ENCODE measurements around the gene LDLRAD2.

LDLRAD2 gene

DNA sequence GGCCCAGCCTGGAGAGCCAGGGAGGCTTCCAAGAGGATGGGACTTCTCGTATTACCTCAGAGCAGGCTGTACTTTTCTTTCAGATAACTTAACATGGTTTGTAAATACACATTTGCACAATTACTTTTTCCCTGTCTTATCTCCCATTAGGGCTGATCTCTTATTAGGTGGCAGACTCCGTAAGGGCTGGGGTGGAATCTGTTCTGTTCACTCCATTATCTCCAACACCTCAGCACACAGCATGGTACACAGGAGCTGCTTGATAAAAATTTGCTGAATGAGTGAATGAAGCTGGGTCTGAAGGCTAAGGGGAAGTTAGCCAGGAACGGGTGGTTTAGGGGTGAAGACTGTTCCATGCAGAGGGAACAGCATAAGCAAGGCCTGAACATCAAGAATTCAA, 48.9 kb downstream of the LDLRAD2 start:
- DNase-seq (ENCODE audit: low read depth), result no peak

DNA sequence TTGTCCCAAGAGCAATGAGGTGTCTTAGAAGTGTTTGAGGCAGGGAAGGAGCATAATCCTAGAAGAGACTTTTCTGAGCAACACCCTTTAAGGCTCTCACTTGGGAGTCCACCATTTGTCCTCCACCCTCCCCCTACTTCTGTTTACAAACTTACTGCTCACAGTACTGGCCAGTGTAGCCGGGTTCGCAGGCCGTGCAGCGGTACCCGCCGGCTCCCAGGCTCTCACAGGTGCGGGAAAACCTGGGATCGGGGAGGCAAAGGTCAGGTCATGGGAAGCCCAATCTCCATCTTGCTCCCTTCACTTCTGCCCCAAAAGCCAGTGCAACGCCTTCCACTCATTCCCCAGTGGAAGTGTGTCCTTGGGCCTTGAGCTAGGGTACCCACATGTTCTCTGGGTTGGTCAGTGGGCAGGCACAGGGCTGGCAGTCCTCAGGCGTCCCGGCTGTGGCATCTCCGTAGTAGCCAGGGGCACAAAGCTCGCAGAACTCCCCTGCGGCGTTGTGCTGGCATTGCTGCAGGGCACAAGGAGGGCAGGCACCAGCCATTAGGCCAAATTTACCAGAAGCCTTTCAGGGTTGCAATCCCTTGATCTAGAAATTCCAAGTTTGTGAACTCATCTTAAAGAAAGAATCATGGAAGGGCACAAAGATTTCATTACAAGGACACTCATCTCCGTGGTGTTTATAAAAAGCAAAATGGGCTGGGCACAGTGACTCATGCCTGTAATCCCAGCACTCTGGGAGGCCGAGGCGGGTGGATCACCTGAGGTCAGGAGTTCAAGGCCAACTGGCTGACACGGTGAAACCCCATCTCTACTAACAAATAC, 49.8 kb downstream of the LDLRAD2 start:
- DNase-seq (ENCODE audit: low read depth), result peak; percentile 74

DNA sequence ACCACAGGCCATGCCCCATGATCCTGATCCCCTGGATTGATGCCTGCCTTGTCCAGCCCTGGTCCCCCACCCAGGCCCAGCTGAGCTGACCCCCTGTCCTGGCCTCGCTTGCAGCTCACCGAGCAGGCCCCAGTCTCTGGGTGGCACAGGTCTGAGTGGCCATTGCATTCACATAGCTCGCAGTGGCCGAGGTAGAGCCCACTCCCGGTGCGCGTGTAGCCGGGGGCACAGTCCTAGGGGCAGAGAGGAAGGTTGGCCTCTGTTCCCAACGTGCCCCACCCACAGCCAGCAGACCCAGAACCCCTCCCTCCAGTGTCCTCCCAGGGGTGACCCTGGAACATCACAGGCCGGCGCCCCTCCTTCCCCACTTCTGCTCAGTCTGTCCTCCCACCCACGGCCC, 51.9 kb downstream of the LDLRAD2 start:
- DNase-seq (ENCODE audit: low read depth), result no peak

DNA sequence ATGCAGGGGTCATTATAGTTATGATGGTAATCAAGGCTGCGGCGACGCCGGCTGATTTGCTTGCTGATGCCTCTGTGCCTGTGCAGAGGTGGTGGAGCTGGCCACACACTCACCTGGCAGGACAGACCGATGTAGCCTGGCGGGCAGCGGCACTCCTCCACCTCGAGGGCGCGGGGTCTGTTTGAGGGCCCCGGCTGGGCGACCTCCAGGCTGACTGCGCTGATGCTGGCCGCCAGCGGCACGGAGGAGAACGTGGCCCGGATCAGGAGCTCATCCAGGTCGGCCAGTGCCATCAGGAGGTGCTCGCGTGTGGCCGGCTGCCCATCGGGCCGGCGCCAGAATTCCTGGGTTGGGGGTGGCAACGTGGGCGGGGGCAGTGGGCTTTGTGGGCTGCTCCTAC, 52.7 kb downstream of the LDLRAD2 start:
- DNase-seq (ENCODE audit: low read depth), result no peak

DNA sequence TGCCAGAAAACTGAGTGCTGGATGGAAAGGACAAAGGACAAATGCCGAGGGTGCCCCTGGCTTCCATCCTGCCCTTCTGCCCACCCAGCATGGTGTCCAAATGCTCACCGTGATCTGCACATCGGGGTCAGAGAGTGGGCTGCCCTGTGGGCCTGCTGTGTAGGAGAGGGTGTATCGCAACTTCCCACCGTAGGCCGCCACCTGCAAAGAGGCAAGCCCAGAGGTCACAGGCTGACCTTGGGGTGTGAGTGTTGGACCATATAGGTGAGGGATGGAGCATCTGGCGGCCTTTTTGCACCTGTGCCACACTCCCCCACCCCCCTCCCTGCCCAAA, 53.5 kb downstream of the LDLRAD2 start:
- DNase-seq (ENCODE audit: low read depth), result no peak

DNA sequence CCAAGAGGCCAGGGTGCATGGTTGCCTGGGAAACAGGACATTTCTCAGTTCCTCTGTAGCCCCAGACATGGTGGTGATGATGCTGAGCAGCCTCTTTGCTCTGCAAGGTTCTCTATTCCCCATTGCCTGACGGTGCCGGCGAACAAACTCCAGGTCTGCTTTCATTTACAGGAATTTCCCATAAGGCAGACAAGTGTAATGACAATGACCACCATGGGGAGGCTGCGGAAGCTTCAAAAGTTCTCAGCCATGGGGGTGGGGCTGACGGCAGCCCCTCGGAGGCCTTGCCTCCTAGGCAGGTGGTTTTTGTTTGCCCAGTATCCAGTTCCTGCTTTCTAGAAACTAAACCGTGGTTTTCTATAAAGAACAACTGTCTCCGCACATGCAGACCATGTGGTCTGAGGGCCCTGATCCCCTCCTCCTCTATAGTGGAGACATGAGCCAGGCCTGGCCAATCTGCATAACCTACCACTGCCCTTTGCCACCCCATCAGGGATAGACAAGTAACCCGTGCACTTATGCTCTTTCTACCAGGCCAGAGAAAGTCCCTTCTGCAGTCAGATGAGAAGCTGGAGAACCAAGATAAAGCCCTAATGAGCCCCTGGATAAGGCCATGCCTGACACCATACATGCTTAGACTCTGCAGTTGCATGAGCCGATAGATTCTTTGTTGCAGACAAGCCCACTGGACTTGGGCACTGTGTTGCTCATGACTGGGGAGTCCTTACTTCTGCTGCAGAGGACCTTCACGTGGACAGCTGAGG, 54.1 kb downstream of the LDLRAD2 start:
- DNase-seq (ENCODE audit: low read depth), result no peak

DNA sequence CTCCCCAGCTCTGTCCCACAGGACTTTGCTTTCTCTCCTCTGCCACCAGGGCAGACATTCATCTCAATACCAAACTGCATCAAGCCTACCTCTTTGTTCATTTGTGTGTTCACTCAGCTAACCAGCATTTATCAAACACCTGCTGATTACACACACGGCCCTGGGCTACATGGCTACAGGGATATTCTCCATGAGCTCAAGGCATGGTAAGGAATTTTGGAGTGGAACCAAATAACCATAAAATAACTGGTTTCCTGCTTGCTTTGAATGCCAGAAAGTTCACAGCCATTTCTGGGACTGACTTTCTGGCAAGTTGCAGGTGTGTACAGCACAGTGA, 54.6 kb downstream of the LDLRAD2 start:
- no peak for DNase-seq (ENCODE audit: low read depth)

DNA sequence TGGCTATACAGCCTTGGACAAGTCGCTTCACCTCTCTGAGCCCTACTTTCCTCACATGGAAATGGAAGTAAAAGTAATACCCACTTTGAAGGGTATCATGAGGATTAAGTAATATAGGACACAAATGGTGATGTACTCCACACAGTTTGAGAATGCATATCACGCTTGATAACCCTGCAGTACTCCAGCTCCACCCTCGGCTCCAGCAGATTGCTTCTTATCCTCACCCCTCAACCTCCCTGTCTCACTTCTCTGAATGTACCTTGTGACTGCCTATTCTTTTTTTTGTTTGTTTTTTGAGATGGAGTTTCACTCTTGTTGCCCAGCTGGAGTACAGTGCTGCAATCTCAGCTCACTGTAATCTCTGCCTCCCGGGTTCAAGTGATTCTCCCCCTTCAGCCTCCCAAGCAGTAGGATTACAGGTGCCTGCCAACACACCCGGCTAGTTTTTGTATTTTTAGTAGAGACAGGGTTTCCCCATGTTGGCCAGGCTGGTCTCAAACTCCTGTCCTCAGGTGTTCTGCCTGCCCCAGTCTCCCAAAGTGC, 55.5 kb downstream of the LDLRAD2 start:
- DNase-seq (ENCODE audit: low read depth), result no peak

DNA sequence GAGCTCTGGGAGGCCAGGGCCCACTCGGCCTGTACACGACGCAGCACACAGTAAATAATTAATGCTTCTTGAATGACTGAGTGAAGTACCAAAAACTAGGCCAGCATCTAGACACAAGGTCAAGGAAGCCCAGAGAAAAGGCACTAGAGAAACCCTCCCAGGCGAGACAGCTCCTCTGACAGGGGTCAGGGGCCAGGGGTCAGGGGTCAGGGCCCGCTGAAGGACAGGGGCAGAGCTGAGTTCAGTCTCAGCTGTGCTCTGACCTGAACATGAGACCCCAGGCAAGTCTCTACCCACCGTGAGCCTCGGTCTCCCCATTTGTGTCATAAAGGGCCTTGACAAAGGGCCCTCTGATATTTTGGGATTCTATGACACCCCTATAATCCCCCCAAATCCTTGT, 56.4 kb downstream of the LDLRAD2 start:
- DNase-seq (ENCODE audit: low read depth), result no peak

DNA sequence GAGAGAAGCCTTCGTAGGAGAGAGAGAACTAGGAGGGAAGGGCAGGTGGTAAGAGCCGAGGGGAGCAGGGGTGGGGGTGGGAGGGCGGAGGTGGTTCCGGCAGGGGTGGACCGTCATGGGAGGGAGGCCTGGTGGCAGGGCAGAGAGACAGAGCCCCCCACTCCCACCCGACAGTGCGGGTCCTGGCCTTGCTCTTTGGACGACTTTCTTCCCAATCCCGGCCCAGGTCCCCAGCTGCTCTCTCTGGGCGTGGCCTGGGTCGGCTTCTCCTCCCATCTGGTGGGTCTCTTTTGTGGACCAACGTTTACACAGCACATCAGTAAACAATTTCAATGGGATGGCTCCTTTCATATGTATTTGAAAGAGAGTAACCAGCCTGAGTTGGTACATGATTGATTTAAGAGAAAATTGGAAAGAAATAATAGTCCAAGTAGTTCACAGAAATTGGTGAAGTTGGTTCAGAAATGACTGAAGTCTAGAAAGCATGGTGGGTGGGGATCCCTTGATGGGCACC, 56.9 kb downstream of the LDLRAD2 start:
- no peak for DNase-seq (ENCODE audit: low read depth)

DNA sequence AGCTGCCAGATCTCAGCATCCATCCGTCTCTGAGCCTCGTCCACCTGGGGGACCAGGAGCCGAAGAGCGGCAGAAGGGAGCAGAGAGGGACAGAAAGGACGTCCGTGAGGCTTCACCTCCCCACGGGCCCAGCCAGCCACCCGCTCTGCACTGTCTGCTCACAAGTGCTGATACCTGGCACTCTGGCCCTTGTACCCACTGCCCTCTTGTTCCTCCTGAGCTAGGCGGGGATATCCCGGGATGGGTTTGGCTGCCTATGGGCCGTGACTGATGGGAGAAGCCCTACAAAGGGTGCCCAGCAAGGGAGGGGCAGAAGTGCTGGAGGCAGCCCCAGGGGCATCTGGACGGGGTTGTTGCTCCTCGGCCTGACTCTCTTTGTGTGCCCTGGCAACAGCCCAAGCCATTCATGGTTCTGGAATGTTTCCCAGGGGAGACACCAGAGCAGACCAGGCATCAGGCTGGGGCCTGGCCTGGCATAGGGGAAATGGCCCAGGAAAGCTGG, 57.6 kb downstream of the LDLRAD2 start:
- peak; percentile 73 for DNase-seq (ENCODE audit: low read depth)

DNA sequence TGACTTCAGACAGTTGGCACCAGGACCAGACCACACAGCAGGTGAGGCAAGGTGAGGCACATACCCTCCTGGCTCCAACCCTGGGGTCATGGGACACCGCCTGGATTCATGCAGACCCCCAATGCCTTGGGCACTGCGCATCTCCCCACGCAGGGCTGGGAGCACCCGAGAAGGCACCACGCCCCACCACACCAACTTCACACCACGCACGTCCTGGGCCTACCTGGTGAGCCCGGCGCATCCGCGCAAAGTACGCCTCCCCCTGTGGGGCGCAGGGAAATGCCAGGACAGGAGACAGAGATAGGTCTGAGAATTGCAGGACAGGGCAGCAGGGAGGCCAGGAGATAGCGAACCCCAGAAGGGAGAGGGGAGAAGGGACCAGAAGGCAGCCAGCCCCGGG, 58.5 kb downstream of the LDLRAD2 start:
- DNase-seq (ENCODE audit: low read depth), result no peak

DNA sequence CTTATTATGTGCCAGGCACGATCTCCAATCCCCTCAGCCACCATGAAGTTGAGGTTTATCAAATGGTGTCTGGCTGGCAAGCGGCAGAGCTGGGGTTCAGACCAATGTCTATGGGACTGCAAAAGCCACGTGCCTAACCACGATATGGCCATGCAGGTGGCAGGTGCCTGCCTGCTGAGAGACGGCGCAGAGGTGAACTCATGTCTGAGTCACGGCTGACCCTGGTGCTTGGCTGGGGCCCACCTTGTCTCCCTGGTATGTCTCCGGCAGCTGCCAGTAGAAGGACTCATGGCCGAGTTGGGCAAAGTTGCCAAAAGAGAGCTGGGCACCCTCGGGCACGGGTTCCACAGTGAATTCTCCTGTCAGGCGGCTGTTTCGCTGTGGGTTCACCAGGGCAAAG, 59.9 kb downstream of the LDLRAD2 start:
- DNase-seq (ENCODE audit: low read depth), result no peak

DNA sequence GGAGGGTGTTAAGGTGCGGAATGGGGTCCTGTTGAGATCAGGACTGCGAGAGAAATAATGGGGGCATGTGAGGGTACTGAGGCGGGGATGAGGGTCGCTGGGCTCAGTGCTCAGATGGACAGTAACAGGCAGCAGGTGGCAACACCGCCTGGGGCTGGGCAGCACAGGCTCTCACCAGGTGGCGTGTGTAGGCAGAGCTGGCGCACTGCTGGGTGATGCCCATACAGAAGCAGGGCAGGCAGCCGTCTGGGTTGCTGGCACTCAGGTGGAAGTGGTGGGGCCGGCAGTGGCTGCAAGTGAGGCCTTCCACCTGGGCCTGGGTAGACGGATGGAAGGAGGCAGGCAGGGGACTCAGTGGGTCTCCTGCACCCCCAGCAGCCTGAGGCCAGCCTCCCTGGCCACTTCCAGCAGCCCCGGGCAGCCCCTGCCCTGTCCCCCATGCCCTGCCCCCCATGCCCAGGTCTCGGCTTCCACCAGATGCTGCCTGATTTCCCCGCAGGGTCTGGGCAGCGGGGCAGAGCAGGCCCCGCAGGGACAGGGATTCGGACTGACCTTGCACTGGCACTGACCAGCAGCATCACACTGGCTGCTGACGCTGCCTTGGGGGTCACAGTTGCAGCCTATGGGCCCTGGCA, 60.5 kb downstream of the LDLRAD2 start:
- no peak for DNase-seq (ENCODE audit: low read depth)

DNA sequence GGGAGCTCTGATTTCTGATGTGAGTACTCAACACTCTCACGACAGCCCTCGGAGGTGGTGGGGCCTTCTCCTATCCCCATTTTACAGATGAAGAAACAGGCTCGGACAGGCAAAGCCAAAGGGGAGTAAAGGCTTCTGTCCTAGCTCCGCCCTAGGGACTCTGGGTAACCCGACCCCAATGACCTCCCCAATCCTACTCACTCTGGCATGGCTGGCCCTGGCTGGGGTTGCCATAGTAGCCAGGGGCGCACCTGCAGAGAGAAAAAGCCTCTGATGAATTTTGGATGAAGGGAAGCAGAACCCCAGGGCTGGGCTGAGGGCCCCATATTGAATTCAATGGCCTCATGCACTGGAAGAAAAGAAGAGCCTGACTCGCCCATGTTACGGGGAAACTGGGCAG, 61.1 kb downstream of the LDLRAD2 start:
- no peak for DNase-seq (ENCODE audit: low read depth)

DNA sequence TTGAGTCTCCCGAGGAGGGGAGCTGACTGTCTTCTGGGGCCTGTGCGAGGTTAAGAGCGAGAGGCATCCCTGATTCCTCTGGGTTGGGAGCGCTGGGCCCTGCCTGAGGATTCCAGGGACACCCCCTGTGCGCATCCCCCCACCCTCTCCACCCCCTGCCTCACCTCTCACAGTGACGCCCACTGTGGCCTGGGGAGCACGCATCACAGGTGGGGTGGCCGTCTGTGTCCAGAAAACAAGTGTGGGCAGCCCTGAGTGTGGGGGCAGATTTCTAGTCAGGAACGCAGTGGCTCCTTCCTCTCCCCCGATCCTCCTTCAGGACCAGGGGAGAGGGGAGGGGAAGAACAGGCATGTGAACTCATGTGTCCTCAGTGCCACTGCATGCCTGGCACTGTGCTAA, 61.7 kb downstream of the LDLRAD2 start:
- no peak for DNase-seq (ENCODE audit: low read depth)

DNA sequence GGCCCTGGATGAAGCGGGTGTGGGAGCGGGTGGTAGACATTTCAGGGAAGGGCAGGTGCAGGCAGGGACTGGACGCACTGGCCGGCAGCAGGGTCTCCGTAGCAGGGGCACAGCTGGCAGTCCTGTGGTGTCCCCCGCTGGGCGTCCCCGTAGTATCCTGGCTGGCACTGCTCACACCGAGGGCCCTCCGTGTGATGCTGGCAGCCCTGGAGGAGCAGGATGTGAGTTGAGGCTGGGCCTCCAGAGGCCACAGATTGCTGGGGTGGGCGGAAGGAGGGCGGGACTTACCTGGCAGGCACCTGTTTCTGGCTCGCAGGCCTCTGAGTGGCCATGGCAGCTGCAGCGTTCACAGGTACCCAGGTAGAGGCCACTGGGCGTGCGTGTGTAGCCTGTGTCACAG, 62.3 kb downstream of the LDLRAD2 start:
- DNase-seq (ENCODE audit: low read depth), result no peak
